Liver (tissue), 9 donors: ENCODE results near the gene EIF4B. TPM values are rescaled to one million over a fixed set of nuclear protein-coding genes. Genes with fewer than 3 reads are reported as not detected.

Experiments
- DNase-seq: peaks from one replicate; pipeline ENCODE4 v3.0.0-alpha.2; 2017; ENCODE audit warnings: low spot score
- H3K27ac ChIP-seq, 2 donors: one replicate each; pipeline ENCODE4 v1.7.0; 2013; ENCODE audit warnings: inconsistent platforms in 2 of 2, low read length in 2 of 2, control low read depth in 1 of 2, low read depth in 1 of 2, mild to moderate bottlenecking in 1 of 2
- H3K27me3 ChIP-seq, 4 donors: one replicate each; pipeline versions ENCODE4 v1.6.1 to v1.7.0; 2013; ENCODE audit warnings: low read length in 3 of 4, inconsistent platforms in 1 of 4, mild to moderate bottlenecking in 1 of 4, moderate library complexity in 1 of 4; ENCODE audit not compliant: control insufficient read depth in 4 of 4, insufficient read depth in 4 of 4
- H3K36me3 ChIP-seq, 4 donors: one replicate each; pipeline versions ENCODE4 v1.6.1 to v1.7.0; 2013; ENCODE audit warnings: low read length in 3 of 4, mild to moderate bottlenecking in 3 of 4, low read depth in 1 of 4, moderate library complexity in 1 of 4; ENCODE audit not compliant: control insufficient read depth in 4 of 4, insufficient read depth in 3 of 4
- H3K4me1 ChIP-seq, 4 donors: one replicate each; pipeline versions ENCODE4 v1.6.1 to v1.7.0; 2013; ENCODE audit warnings: low read length in 3 of 4, mild to moderate bottlenecking in 3 of 4, moderate library complexity in 1 of 4; ENCODE audit not compliant: control insufficient read depth in 4 of 4, insufficient read depth in 4 of 4
- H3K4me3 ChIP-seq, 3 donors: one replicate each; pipeline versions ENCODE4 v1.6.1 to v1.7.0; 2013; ENCODE audit warnings: low read length in 3 of 3, control low read depth in 1 of 3, low read depth in 1 of 3, mild to moderate bottlenecking in 1 of 3
- H3K9ac ChIP-seq, 2 donors: one replicate each; pipeline ENCODE4 v1.7.0; 2013; ENCODE audit warnings: low read length in 2 of 2, mild to moderate bottlenecking in 2 of 2, moderate library complexity in 2 of 2, control low read depth in 1 of 2, low read depth in 1 of 2
- H3K9me3 ChIP-seq, 4 donors: one replicate each; pipeline versions ENCODE4 v1.6.1 to v1.7.0; 2013; ENCODE audit warnings: low read length in 3 of 4; ENCODE audit not compliant: control insufficient read depth in 4 of 4
- CTCF ChIP-seq: fragments of 150-350 bp; IDR thresholded peaks from 2 replicates; pipeline ENCODE4 v1.5.1; 2017; ENCODE audit warnings: improper control_type of control experiment, low read depth, low read length; ENCODE audit not compliant: missing input control
- EGR1 ChIP-seq, 2 donors: IDR thresholded peaks; 2 replicates each; pipeline ENCODE4 v1.6.1; 2016 to 2018; ENCODE audit warnings: antibody characterized with exemption in 2 of 2, low read depth in 2 of 2
- FOXA1 ChIP-seq: IDR thresholded peaks from 2 replicates; pipeline ENCODE4 v1.6.1; 2016; ENCODE audit warnings: antibody characterized with exemption
- FOXA2 ChIP-seq: IDR thresholded peaks from 2 replicates; pipeline ENCODE4 v1.6.1; 2016; ENCODE audit warnings: antibody characterized with exemption
- GABPA ChIP-seq, 2 donors: IDR thresholded peaks in 1 of 2; conservative IDR thresholded peaks in 1 of 2; 2 replicates each; pipeline ENCODE4 v1.6.1; 2016; ENCODE audit warnings: antibody characterized with exemption in 2 of 2, mild to moderate bottlenecking in 1 of 2, moderate library complexity in 1 of 2
- HNF4A ChIP-seq, 2 donors: conservative IDR thresholded peaks; 2 replicates each; pipeline ENCODE4 v1.6.1; 2016; ENCODE audit warnings: antibody characterized with exemption in 2 of 2, mild to moderate bottlenecking in 2 of 2
- HNF4G ChIP-seq: IDR thresholded peaks from 2 replicates; pipeline ENCODE4 v1.6.1; 2016; ENCODE audit warnings: antibody characterized with exemption
- JUND ChIP-seq, 2 donors: IDR thresholded peaks; 2 replicates each; pipeline ENCODE4 v1.6.1; 2016; ENCODE audit warnings: antibody characterized with exemption in 2 of 2
- MAX ChIP-seq: IDR thresholded peaks from 2 replicates; pipeline ENCODE4 v1.6.1; 2016; ENCODE audit warnings: antibody characterized with exemption
- NR2F2 ChIP-seq: IDR thresholded peaks from 2 replicates; pipeline ENCODE4 v1.6.1; 2016; ENCODE audit warnings: antibody characterized with exemption
- RAD21 ChIP-seq, 2 donors: IDR thresholded peaks; 2 replicates each; pipeline ENCODE4 v1.6.1; 2016; ENCODE audit warnings: antibody characterized with exemption in 2 of 2, mild to moderate bottlenecking in 2 of 2
- REST ChIP-seq: IDR thresholded peaks from 2 replicates; pipeline ENCODE4 v1.6.1; 2016; ENCODE audit warnings: antibody characterized with exemption, mild to moderate bottlenecking
- RXRA ChIP-seq, 2 donors: IDR thresholded peaks; 2 replicates each; pipeline ENCODE4 v1.6.1; 2017 to 2018; ENCODE audit warnings: antibody characterized with exemption in 2 of 2, mild to moderate bottlenecking in 1 of 2
- SP1 ChIP-seq: IDR thresholded peaks from 2 replicates; pipeline ENCODE4 v1.6.1; 2018; ENCODE audit warnings: antibody characterized with exemption, mild to moderate bottlenecking
- TAF1 ChIP-seq: conservative IDR thresholded peaks from 2 replicates; pipeline ENCODE4 v1.6.1; 2016; ENCODE audit warnings: antibody characterized with exemption, mild to moderate bottlenecking
- YY1 ChIP-seq: IDR thresholded peaks from 2 replicates; pipeline ENCODE4 v1.6.1; 2016; ENCODE audit warnings: antibody characterized with exemption, mild to moderate bottlenecking
- WGBS: extraction: QIAGEN DNeasy Blood & Tissue Kit; methylation state at CpG from one replicate; pipeline ENCODE4 v1.1.7; 2013; 5-methylcytosine and 5-hydroxymethylcytosine counted together
- polyA plus RNA-seq, 2 donors: library from polyadenylated mRNA; stranded (reverse) in 1 of 2; unstranded in 1 of 2; fragments of 200-250 nt in 1 of 2; fragments of >200 nt in 1 of 2; fragmentation: Nextera tagmentation in 1 of 2; extraction: Ambion mirVana in 1 of 2; gene quantifications; one replicate each; pipeline versions ENCODE4 v1.2.1 to v1.2.3, GENCODE V29; 2013 to 2015
- total RNA-seq, 2 donors: library from RNA; depleted of rRNA; stranded (reverse); fragments of >200 nt; gene quantifications; one replicate each; pipeline ENCODE4 v1.2.3, GENCODE V29; 2014
- TF ChIP-seq, protein P1 (sequence below): IDR thresholded peaks from 2 replicates; pipeline ENCODE4 v1.6.1; 2016; ENCODE audit warnings: antibody characterized with exemption
- TF ChIP-seq, protein P2 (sequence below): IDR thresholded peaks from 2 replicates; pipeline ENCODE4 v1.6.1; 2016; ENCODE audit warnings: antibody characterized with exemption
- donor health status: healthy.
- donor health status: healthy.
- donor health status: healthy.
- donor health status: healthy.
- donor health status: healthy.

Gene EIF4B
- total and polyA plus RNA-seq, 4 donors: 32.1 to 273 (median 169) TPM

DNA sequence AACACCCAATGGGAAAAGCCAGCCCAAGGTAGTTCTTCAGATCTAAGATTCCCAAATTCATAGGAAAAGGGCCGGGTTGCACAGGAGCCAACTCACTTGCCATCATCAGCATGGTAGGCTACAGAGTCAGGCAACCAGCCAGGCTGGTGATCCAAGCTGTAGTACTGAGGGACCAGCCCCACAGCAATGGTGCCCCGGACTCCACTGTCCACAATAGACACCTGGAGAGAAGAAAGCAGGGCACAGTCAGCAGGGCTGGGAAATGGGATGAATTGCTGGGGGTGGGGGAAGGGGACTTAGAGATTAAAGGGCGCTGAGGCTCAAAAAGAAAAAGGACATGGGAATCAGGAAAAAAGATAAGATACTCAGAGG, 68.7 kb downstream of the EIF4B start:
- Histone ChIP-seq H3K4me1 (peaks cover 5 to 33% (median 14%) of the 10 kb centered on the region in 4 donors), H3K9ac (no peak overlapping the region), H3K27me3 (no peaks in the 10 kb centered on the region), H3K27ac (no peak overlapping the region), H3K9me3 (no peaks in the 10 kb centered on the region), H3K36me3 (peaks cover 6 to 16% (median 8%) of the 10 kb centered on the region in 4 donors), H3K4me3 (no peak overlapping the region)
- WGBS: 95% methylated on average over 3 of the region's 3 CpGs
- TF ChIP-seq NR2F2: no peak
- TF ChIP-seq YY1: no peak
- TF ChIP-seq EGR1 (IDR thresholded peaks at IDR 0.05; ENCODE audit: low read depth in 2 of 2): no peak
- TF ChIP-seq, protein P1, sequence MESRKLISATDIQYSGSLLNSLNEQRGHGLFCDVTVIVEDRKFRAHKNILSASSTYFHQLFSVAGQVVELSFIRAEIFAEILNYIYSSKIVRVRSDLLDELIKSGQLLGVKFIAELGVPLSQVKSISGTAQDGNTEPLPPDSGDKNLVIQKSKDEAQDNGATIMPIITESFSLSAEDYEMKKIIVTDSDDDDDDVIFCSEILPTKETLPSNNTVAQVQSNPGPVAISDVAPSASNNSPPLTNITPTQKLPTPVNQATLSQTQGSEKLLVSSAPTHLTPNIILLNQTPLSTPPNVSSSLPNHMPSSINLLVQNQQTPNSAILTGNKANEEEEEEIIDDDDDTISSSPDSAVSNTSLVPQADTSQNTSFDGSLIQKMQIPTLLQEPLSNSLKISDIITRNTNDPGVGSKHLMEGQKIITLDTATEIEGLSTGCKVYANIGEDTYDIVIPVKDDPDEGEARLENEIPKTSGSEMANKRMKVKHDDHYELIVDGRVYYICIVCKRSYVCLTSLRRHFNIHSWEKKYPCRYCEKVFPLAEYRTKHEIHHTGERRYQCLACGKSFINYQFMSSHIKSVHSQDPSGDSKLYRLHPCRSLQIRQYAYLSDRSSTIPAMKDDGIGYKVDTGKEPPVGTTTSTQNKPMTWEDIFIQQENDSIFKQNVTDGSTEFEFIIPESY: no peak
- TF ChIP-seq FOXA2: no peak
- no peak for TF ChIP-seq RXRA (IDR thresholded peaks at IDR 0.05)
- no peak for TF ChIP-seq FOXA1
- no peak for TF ChIP-seq CTCF
- no peak for TF ChIP-seq JUND (IDR thresholded peaks at IDR 0.05)
- TF ChIP-seq MAX: no peak
- no peak for DNase-seq

DNA sequence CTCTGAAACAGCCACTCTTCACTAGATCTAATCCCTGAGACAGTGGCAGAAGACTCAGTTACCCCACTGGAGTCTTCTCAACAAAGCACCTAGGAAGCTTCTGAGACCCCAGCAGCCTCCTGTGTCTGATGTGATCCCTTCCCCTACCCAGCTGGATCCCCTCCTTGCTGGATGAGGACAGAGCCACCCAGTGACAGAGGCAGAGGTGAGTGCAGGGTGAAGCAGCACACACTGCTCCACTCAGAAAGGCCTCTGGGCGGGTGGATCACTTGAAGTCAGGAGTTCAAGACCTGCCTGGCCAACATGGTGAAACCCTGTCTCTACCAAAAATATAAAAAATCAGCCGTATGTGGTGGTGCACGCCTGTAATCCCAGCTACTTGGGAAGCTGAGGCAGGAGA, 70.2 kb downstream of the EIF4B start:
- 97% methylated on average over 3 of the region's 3 CpGs for WGBS
- H3K27me3 ChIP-seq: no peaks in the 10 kb centered on the region
- TF ChIP-seq MAX: no peak
- no peak for TF ChIP-seq JUND (IDR thresholded peaks at IDR 0.05)
- no peak for TF ChIP-seq YY1
- no peak for TF ChIP-seq FOXA2
- TF ChIP-seq SP1: no peak
- no peak for TF ChIP-seq RXRA (IDR thresholded peaks at IDR 0.05)
- TF ChIP-seq TAF1: no peak
- TF ChIP-seq, protein P1: no peak
- TF ChIP-seq FOXA1: no peak
- TF ChIP-seq REST: no peak
- TF ChIP-seq CTCF: no peak
- TF ChIP-seq, protein P2, sequence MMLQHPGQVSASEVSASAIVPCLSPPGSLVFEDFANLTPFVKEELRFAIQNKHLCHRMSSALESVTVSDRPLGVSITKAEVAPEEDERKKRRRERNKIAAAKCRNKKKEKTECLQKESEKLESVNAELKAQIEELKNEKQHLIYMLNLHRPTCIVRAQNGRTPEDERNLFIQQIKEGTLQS: no peak
- no peak for TF ChIP-seq GABPA (IDR thresholded peaks at IDR 0.05 in 1 of 2, conservative IDR thresholded peaks at IDR 0.05 in 1 of 2)
- TF ChIP-seq NR2F2: no peak
- TF ChIP-seq EGR1 (IDR thresholded peaks at IDR 0.05; ENCODE audit: low read depth in 2 of 2): no peak
- TF ChIP-seq RAD21 (IDR thresholded peaks at IDR 0.05): no peak
- TF ChIP-seq HNF4G: no peak
- no peak for TF ChIP-seq HNF4A (conservative IDR thresholded peaks at IDR 0.05)
- H3K9me3 ChIP-seq: no peaks in the 10 kb centered on the region
- no peak overlapping the region for H3K4me3 ChIP-seq
- peaks cover 6 to 16% (median 8%) of the 10 kb centered on the region in 4 donors for H3K36me3 ChIP-seq
- H3K4me1 ChIP-seq: peaks cover 5 to 33% (median 14%) of the 10 kb centered on the region in 4 donors
- no peak overlapping the region for H3K9ac ChIP-seq
- no peak overlapping the region for H3K27ac ChIP-seq
- no peak for DNase-seq
